ENCODE measurements around the gene LAMA1. TPM values are rescaled to one million over a fixed set of nuclear protein-coding genes. Genes with fewer than 3 reads are reported as not detected.
A peak's percentile ranks its signal among the peaks of the same experiment; 100 is the strongest.

LAMA1 gene
- 25.2 and 26.0 TPM in 2 replicates for polyA plus RNA-seq (2011; rRNA removed)
- polyA minus RNA-seq (2011; rRNA and poly(A)+ RNA removed): 28.3 and 30.6 TPM in 2 replicates

DNA sequence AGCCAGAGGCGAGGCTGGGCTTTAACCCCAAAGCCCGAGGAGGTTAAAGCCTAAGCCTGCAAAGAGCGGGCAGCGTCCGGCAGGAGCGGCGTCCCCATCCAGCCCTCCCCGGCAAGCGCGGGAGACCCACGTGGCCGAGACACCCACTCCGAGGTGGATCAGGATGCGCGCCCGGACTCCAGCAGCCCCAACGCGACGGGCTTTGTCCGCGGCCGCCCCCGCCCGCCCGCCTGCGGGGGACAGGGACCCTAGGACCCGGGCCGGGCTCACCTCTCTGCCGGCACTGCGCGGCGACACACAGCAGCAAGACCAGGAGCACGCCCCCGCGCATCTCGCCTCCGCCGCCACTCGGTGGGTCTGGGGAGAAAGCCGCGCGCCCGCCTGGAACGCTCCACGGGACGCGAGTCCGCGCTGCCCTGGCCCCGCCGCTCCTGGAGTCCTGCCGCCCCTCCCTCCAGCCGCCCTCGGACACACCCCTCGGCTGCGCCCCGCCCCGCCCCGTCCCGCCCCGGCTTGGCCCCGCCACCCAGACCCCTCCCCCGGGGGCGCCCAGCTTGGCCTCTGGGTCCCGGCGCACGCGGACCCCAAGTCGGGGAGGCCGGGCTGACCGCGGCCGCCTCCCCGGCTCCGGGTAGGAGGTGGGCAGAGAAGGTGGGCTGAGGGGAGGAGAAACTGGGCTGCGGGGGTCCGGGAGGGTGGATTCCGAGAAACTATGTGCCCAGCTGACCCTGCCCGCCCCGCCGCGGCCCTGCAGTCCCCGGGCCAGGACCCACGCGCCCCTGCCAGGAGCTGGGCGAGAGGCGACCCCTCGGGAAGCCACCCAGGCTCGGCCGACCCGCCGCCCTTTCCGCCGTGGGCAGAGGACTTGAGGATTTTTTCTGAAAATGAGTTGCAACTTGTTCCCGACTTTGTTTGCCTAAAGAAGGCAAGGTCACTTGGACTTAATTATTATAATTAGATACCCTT, at the start of gene LAMA1:
Gene LAMA1 (minus strand): TSS at position 408 of the 966 bp plus-strand sequence. CDS start 77 bp downstream, at position 331.
- POLR2A ChIA-PET: no interaction called here
- Histone ChIP-seq H3K9me3 (ENCODE audit: control insufficient read depth, insufficient read depth, low read length) (no peaks in the 10 kb centered on the region; the same call in 1 of the 2 replicates), H3K27me3 (ENCODE audit: control insufficient read depth, insufficient read depth, low read length) (peaks cover 10% of the 10 kb centered on the region), H3K4me3 (ENCODE audit: low read depth, low read length) (peak within 1 kb of the TSS; percentile 66), H3K27ac (ENCODE audit: low read depth, low read length) (no peak within 1 kb of the TSS)
- CTCF ChIA-PET: no interaction called here
- no peak for TF ChIP-seq CTCF (IDR thresholded peaks at IDR 0.05; ENCODE audit: low read depth, low read length)
- no peak for DNase-seq (ENCODE audit: low read depth, low spot score)

DNA sequence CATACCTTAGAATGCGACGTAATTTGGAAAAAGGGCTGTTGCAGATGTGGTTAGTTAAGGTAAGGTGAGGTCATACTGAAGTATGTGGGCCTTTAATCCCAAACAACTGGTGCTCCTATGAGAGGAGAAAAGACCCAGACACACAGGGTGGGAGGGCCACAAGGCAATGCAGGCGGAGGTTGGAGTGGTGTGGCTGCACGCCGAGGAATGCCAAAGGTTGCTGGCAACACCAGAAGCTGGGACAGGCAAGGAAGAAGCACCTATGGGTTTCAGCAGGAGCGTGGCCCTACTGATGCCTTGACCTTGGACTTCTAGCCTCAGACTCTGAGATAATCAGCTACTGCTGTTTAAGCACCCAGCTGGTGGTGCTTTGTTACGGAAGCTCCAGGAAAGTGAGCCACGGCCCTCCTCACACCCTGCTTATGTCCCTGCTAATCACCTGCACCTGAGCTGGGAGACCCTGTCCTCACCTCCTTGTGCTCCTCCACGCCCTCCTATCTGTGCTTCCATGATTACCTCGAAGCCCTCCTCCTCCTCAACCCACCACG, 48.3 kb upstream of the LAMA1 start:
- POLR2A ChIA-PET: no interaction called here
- no peaks in the 10 kb centered on the region for H3K27me3 ChIP-seq (ENCODE audit: control insufficient read depth, insufficient read depth, low read length)
- no peak for DNase-seq (ENCODE audit: low read depth, low spot score)
- peaks cover 5% of the 10 kb centered on the region; the same call in 1 of the 2 replicates for H3K9me3 ChIP-seq (ENCODE audit: control insufficient read depth, insufficient read depth, low read length)
- TF ChIP-seq CTCF (IDR thresholded peaks at IDR 0.05; ENCODE audit: low read depth, low read length): no peak
- H3K27ac ChIP-seq (ENCODE audit: low read depth, low read length): no peak overlapping the region
- CTCF ChIA-PET: interaction anchor here (1.2 to 1.6 kb wide), 2 partner anchors 9 to 11 kb away, joined by 4 to 10 read pairs; no protein-coding TSS in a partner anchor
- H3K4me3 ChIP-seq (ENCODE audit: low read depth, low read length): no peak overlapping the region

- Histone ChIP-seq H3K4me3 (ENCODE audit: low read depth, low read length) (no peak overlapping the region), H3K27ac (ENCODE audit: low read depth, low read length) (no peak overlapping the region), H3K27me3 (ENCODE audit: control insufficient read depth, insufficient read depth, low read length) (no peaks in the 10 kb centered on the region), H3K9me3 (ENCODE audit: control insufficient read depth, insufficient read depth, low read length) (no peaks in the 10 kb centered on the region; the same call in 1 of the 2 replicates)
- no peak for DNase-seq (ENCODE audit: low read depth, low spot score)
- ChIA-PET CTCF (interaction anchor here (1.0 to 2.3 kb wide), 3 partner anchors 9 to 129 kb away, joined by 3 to 9 read pairs (median 3); no protein-coding TSS in a partner anchor), POLR2A (no interaction called here)
- TF ChIP-seq CTCF (IDR thresholded peaks at IDR 0.05; ENCODE audit: low read depth, low read length): peak; percentile 40
Measured at GRCh38 chr18:7164323-7165004, 46.9 kb upstream of the LAMA1 start.

DNA sequence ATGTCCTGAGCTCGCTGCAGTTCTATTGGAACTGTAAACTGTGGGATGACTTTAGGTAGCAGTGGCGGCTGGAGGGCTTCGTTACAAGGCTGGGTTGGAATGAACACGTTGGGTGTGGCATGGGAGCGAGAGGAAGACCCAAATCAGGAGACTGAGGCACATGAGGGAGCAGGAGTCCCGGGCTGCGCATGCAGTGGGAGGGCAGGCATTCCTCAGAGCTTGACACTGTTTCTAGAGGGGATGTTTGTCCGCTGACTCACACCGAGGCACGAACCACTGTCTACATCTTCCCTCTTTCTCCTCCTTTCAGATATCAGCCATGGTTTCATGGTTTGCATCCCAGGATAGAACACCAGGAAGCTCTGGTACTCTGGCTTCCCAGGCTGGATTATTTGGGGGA, 40.6 kb upstream of the LAMA1 start:
- no peak for TF ChIP-seq CTCF (IDR thresholded peaks at IDR 0.05; ENCODE audit: low read depth, low read length)
- no peak overlapping the region for H3K27ac ChIP-seq (ENCODE audit: low read depth, low read length)
- H3K4me3 ChIP-seq (ENCODE audit: low read depth, low read length): no peak overlapping the region
- H3K9me3 ChIP-seq (ENCODE audit: control insufficient read depth, insufficient read depth, low read length): no peaks in the 10 kb centered on the region
- peak; percentile 20 for DNase-seq (ENCODE audit: low read depth, low spot score)
- no peaks in the 10 kb centered on the region for H3K27me3 ChIP-seq (ENCODE audit: control insufficient read depth, insufficient read depth, low read length)
- CTCF ChIA-PET: interaction anchor here (0.6 kb wide), 1 partner anchor 51 kb away, joined by 3 read pairs; no protein-coding TSS in a partner anchor
- POLR2A ChIA-PET: no interaction called here
